CD4-positive, alpha-beta T cell treated with Interleukin-21 for 1 hour (primary cell): ENCODE measurements around the gene LYPD5.
"Not testable (repeated sequence)": the region's sequence is repeated elsewhere in the genome, so short reads cannot be mapped to it uniquely, and the experiment has no call there.

ENCODE experiments used
- DNase-seq: peaks from one replicate; pipeline ENCODE4 v3.0.0-alpha.2; 2020

Gene LYPD5

GRCh38 chr19:43776286-43776685 lies 26.0 kb downstream of the LYPD5 start:
- DNase-seq = no peak

GRCh38 chr19:43775299-43775890 lies 26.9 kb downstream of the LYPD5 start:
- DNase-seq = no peak

- not testable (repeated sequence) for DNase-seq
Observed at GRCh38 chr19:43774940-43775258, 27.3 kb downstream of the LYPD5 start.

- no peak for DNase-seq
Observed at GRCh38 chr19:43774103-43774939, 27.9 kb downstream of the LYPD5 start.

- DNase-seq = no peak
Observed at GRCh38 chr19:43773725-43774102, 28.5 kb downstream of the LYPD5 start.

- DNase-seq = no peak
Observed at GRCh38 chr19:43769256-43769655, 33.0 kb downstream of the LYPD5 start.

GRCh38 chr19:43768273-43769050 lies 33.8 kb downstream of the LYPD5 start:
- DNase-seq = no peak

GRCh38 chr19:43767818-43768217 lies 34.4 kb downstream of the LYPD5 start:
- DNase-seq = no peak

- DNase-seq = no peak
Observed at GRCh38 chr19:43767316-43767715, 34.9 kb downstream of the LYPD5 start.

GRCh38 chr19:43766755-43767043 lies 35.5 kb downstream of the LYPD5 start:
- DNase-seq = no peak

- DNase-seq = peak; percentile 74
Observed at GRCh38 chr19:43765109-43765876, 37.0 kb downstream of the LYPD5 start.

GRCh38 chr19:43764684-43765083 lies 37.6 kb downstream of the LYPD5 start:
- DNase-seq = not testable (repeated sequence)

- no peak for DNase-seq
Observed at GRCh38 chr19:43763473-43763939, 38.7 kb downstream of the LYPD5 start.

- no peak for DNase-seq
Observed at GRCh38 chr19:43762814-43763213, 39.4 kb downstream of the LYPD5 start.

GRCh38 chr19:43760941-43761340 lies 41.3 kb downstream of the LYPD5 start:
- no peak for DNase-seq

GRCh38 chr19:43759515-43759914 lies 42.7 kb downstream of the LYPD5 start:
- no peak for DNase-seq

- DNase-seq = peak; percentile 83
Observed at GRCh38 chr19:43755256-43755801, 46.9 kb downstream of the LYPD5 start.

GRCh38 chr19:43754503-43755255 lies 47.6 kb downstream of the LYPD5 start, which contains the start of gene SMG9:
TSS of gene SMG9 (minus strand) at chr19:43754962. CDS start at chr19:43750741, 4,221 bp downstream.
- DNase-seq = peak; percentile 98

GRCh38 chr19:43754253-43754502 lies 48.1 kb downstream of the LYPD5 start:
- DNase-seq = no peak

- DNase-seq = no peak
Observed at GRCh38 chr19:43752287-43752875, 49.9 kb downstream of the LYPD5 start.

GRCh38 chr19:43751466-43752220 lies 50.6 kb downstream of the LYPD5 start:
- no peak for DNase-seq
